Measurements from ENCODE around the gene PDLIM4. TPM values are rescaled to one million over a fixed set of nuclear protein-coding genes. Genes with fewer than 3 reads are reported as not detected.

The PDLIM4 gene
- total RNA-seq, 4 donors from 2014 or later: 32.4 to 90.9 (median 50.8) TPM

GRCh38 chr5:132233811-132234683, 23.4 kb upstream of the PDLIM4 start:
- TF ChIP-seq CTCF (IDR thresholded peaks at IDR 0.05): no peak
- TF ChIP-seq EP300 (IDR thresholded peaks at IDR 0.05): no peak
- TF ChIP-seq POLR2A (IDR thresholded peaks at IDR 0.05): no peak
- 91 to 93% methylated on average over 7 of the region's 7 CpGs for WGBS, 2 donors
- Histone ChIP-seq H3K4me3 (no peak overlapping the region), H3K27me3 (no peaks in the 10 kb centered on the region), H3K9me3 (no peaks in the 10 kb centered on the region), H3K4me1 (peaks cover 0 to 11% (median 0%) of the 10 kb centered on the region in 4 donors), H3K27ac (no peak overlapping the region), H3K36me3 (no peaks in the 10 kb centered on the region)
- DNase-seq (ENCODE audit: low spot score in 2 of 2): no peak

GRCh38 chr5:132234684-132235062, 22.8 kb upstream of the PDLIM4 start:
- TF ChIP-seq CTCF (IDR thresholded peaks at IDR 0.05) (no peak), EP300 (IDR thresholded peaks at IDR 0.05) (no peak), POLR2A (IDR thresholded peaks at IDR 0.05) (no peak)
- H3K4me1 ChIP-seq: peaks cover 0 to 11% (median 0%) of the 10 kb centered on the region in 4 donors
- H3K9me3 ChIP-seq: no peaks in the 10 kb centered on the region
- no peak overlapping the region for H3K27ac ChIP-seq
- no peak for DNase-seq (ENCODE audit: low spot score in 2 of 2)
- no peaks in the 10 kb centered on the region for H3K27me3 ChIP-seq
- H3K36me3 ChIP-seq: no peaks in the 10 kb centered on the region
- no peak overlapping the region for H3K4me3 ChIP-seq
- WGBS, 2 donors: 85 to 95% methylated on average over 2 of the region's 2 CpGs

GRCh38 chr5:132235340-132235739, 22.2 kb upstream of the PDLIM4 start:
- Histone ChIP-seq H3K4me1 (peaks cover 0 to 11% (median 0%) of the 10 kb centered on the region in 4 donors), H3K27me3 (no peaks in the 10 kb centered on the region), H3K9me3 (no peaks in the 10 kb centered on the region), H3K27ac (no peak overlapping the region), H3K4me3 (no peak overlapping the region), H3K36me3 (no peaks in the 10 kb centered on the region)
- WGBS, 2 donors: 91 to 92% methylated on average over 3 of the region's 3 CpGs
- DNase-seq (ENCODE audit: low spot score in 2 of 2): no peak
- TF ChIP-seq POLR2A (IDR thresholded peaks at IDR 0.05) (no peak), EP300 (IDR thresholded peaks at IDR 0.05) (no peak), CTCF (IDR thresholded peaks at IDR 0.05) (no peak)

GRCh38 chr5:132237141-132237540, 20.4 kb upstream of the PDLIM4 start:
- Histone ChIP-seq H3K27me3 (no peaks in the 10 kb centered on the region), H3K27ac (no peak overlapping the region), H3K9me3 (peaks cover 0 to 6% (median 0%) of the 10 kb centered on the region in 4 donors), H3K4me3 (no peak overlapping the region), H3K4me1 (peaks cover 0 to 11% (median 0%) of the 10 kb centered on the region in 4 donors), H3K36me3 (no peaks in the 10 kb centered on the region)
- WGBS, 2 donors: 93% methylated on average over 1 of the region's 1 CpG
- no peak for DNase-seq (ENCODE audit: low spot score in 2 of 2)
- TF ChIP-seq CTCF (IDR thresholded peaks at IDR 0.05) (no peak), EP300 (IDR thresholded peaks at IDR 0.05) (no peak), POLR2A (IDR thresholded peaks at IDR 0.05) (no peak)

GRCh38 chr5:132237670-132238069, 19.8 kb upstream of the PDLIM4 start:
- peaks cover 0 to 6% (median 0%) of the 10 kb centered on the region in 4 donors for H3K9me3 ChIP-seq
- TF ChIP-seq POLR2A (IDR thresholded peaks at IDR 0.05): no peak
- DNase-seq (ENCODE audit: low spot score in 2 of 2): no peak
- 69 to 75% methylated on average over 4 of the region's 4 CpGs for WGBS, 2 donors
- no peaks in the 10 kb centered on the region for H3K27me3 ChIP-seq
- peaks cover 0 to 11% (median 0%) of the 10 kb centered on the region in 4 donors for H3K4me1 ChIP-seq
- H3K36me3 ChIP-seq: no peaks in the 10 kb centered on the region
- no peak overlapping the region for H3K4me3 ChIP-seq
- H3K27ac ChIP-seq: peak overlapping the region in 1 of 4 donors; percentile 58
